Suprapubic skin (tissue), 4 donors: Measurements from ENCODE around the gene YPEL2. TPM values are rescaled to one million over a fixed set of nuclear protein-coding genes. Genes with fewer than 3 reads are reported as not detected.
"Not testable (repeated sequence)": the region's sequence is repeated elsewhere in the genome, so short reads cannot be mapped to it uniquely, and the experiment has no call there.

Source experiments
- DNase-seq, 2 donors: peaks; one replicate each; pipeline ENCODE4 v3.0.0-alpha.2; 2019; ENCODE audit warnings: low spot score in 2 of 2
- H3K27ac ChIP-seq: fragments of 200-600 bp; sonication (generic); one replicate; pipeline ENCODE4 v1.5.1; 2019
- H3K27me3 ChIP-seq: fragments of 200-600 bp; sonication (generic); one replicate; pipeline ENCODE4 v1.5.1; 2019
- H3K36me3 ChIP-seq: fragments of 200-600 bp; sonication (generic); one replicate; pipeline ENCODE4 v1.5.1; 2019
- H3K4me1 ChIP-seq: fragments of 200-600 bp; sonication (generic); one replicate; pipeline ENCODE4 v1.5.1; 2019
- H3K4me3 ChIP-seq: fragments of 200-600 bp; sonication (generic); one replicate; pipeline ENCODE4 v1.5.1; 2019; ENCODE audit warnings: mild to moderate bottlenecking
- H3K9me3 ChIP-seq: fragments of 200-600 bp; sonication (generic); one replicate; pipeline ENCODE4 v1.5.1; 2019
- EP300 ChIP-seq: sonication (generic); formaldehyde crosslinking; IDR thresholded peaks from one replicate; pipeline ENCODE4 v1.6.1; 2017; ENCODE audit warnings: antibody characterized with exemption
- POLR2A ChIP-seq, 2 donors: fragments of 450-650 bp; IDR thresholded peaks; one replicate each; pipeline ENCODE4 v1.6.1; 2017; ENCODE audit warnings: antibody characterized with exemption in 2 of 2, mild to moderate bottlenecking in 2 of 2, moderate library complexity in 2 of 2
- POLR2AphosphoS5 ChIP-seq, 3 donors: sonication (generic); formaldehyde crosslinking; IDR thresholded peaks; one replicate each; pipeline ENCODE4 v1.6.1; 2017; ENCODE audit warnings: antibody characterized with exemption in 3 of 3
- WGBS: methylation state at CpG from one replicate; pipeline ENCODE4 v1.1.5; 2018; 5-methylcytosine and 5-hydroxymethylcytosine counted together
- total RNA-seq, 4 donors: library from RNA; depleted of rRNA; stranded (reverse); fragments of >200 nt; gene quantifications; one replicate each; pipeline ENCODE4 v1.1.0, GENCODE V29; 2016
- TF ChIP-seq, protein P1 (sequence below), 2 donors: fragments of 200-600 bp in 1 of 2; fragments of 450-650 bp in 1 of 2; sonication (generic) in 1 of 2; IDR thresholded peaks; one replicate each; pipeline ENCODE4 v1.5.1; 2016 to 2019; ENCODE audit warnings: antibody characterized with exemption in 2 of 2, mild to moderate bottlenecking in 1 of 2, moderate library complexity in 1 of 2

YPEL2 gene
- total RNA-seq, 4 donors from 2014 or later: 16.7 to 33.6 (median 21.3) TPM

DNA sequence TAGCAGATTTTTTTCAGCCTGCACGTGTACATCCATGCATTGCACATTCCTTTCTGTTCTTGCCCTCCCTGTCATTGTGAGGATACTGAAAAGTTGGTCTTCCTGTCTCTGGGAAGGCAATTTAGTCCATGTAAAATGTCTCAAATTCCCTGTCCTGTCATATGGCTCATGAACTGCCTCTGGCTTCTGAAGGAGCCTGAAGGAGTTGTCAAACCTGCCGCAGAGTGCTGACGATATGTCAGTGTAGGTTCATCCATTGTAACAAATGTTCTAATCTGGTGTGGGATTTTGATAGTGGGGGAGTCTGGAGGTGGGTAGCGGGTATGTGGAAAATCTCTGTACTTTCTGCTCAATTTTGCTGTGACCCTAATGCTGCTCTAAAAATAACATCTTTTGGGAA is 59.6 kb downstream of the YPEL2 start:
- H3K27ac ChIP-seq: no peak overlapping the region
- no peaks in the 10 kb centered on the region for H3K4me1 ChIP-seq
- no peaks in the 10 kb centered on the region for H3K9me3 ChIP-seq
- WGBS: 88% methylated on average over 4 of the region's 4 CpGs
- H3K27me3 ChIP-seq: no peaks in the 10 kb centered on the region
- H3K36me3 ChIP-seq: peaks cover 61% of the 10 kb centered on the region
- no peak for TF ChIP-seq POLR2AphosphoS5 (IDR thresholded peaks at IDR 0.05)
- TF ChIP-seq, protein P1, sequence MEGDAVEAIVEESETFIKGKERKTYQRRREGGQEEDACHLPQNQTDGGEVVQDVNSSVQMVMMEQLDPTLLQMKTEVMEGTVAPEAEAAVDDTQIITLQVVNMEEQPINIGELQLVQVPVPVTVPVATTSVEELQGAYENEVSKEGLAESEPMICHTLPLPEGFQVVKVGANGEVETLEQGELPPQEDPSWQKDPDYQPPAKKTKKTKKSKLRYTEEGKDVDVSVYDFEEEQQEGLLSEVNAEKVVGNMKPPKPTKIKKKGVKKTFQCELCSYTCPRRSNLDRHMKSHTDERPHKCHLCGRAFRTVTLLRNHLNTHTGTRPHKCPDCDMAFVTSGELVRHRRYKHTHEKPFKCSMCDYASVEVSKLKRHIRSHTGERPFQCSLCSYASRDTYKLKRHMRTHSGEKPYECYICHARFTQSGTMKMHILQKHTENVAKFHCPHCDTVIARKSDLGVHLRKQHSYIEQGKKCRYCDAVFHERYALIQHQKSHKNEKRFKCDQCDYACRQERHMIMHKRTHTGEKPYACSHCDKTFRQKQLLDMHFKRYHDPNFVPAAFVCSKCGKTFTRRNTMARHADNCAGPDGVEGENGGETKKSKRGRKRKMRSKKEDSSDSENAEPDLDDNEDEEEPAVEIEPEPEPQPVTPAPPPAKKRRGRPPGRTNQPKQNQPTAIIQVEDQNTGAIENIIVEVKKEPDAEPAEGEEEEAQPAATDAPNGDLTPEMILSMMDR (IDR thresholded peaks at IDR 0.05): no peak
- DNase-seq: no peak
- H3K4me3 ChIP-seq: no peak overlapping the region

DNA sequence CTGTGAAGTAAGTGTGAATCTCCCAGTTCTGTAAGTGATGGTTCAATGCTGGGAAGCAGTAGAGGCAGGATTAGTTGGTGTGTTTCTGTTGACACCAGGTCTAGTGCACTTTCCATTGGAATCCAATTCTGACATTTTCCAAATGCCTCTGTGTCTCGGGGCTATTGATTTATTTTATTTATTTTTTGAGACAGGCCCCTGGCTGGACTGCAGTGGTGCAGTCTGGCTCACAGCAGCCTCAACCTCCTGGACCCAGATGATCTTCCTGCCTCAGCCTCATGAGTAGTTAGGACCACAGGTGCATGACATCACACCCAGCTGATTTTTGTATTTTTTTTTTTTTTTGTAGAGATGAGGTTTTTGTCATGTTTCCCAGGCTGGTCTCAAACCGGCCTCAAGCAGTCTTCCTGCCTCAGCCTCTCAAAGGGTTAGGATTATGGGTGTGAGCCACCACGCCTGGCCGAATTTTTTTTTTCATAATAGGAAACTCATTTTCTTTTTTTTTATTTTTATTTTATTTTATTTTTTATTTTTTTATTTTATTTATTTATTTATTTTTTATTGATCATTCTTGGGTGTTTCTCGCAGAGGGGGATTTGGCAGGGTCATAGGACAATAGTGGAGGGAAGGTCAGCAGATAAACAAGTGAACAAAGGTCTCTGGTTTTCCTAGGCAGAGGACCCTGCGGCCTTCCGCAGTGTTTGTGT is 61.7 kb downstream of the YPEL2 start:
- WGBS: 87% methylated on average over 5 of the region's 7 CpGs
- TF ChIP-seq POLR2A (IDR thresholded peaks at IDR 0.05) (no peak), EP300 (no peak), POLR2AphosphoS5 (IDR thresholded peaks at IDR 0.05) (no peak)
- TF ChIP-seq, protein P1 (IDR thresholded peaks at IDR 0.05): no peak
- no peaks in the 10 kb centered on the region for H3K9me3 ChIP-seq
- DNase-seq: no peak
- H3K36me3 ChIP-seq: peaks cover 81% of the 10 kb centered on the region
- no peaks in the 10 kb centered on the region for H3K27me3 ChIP-seq
- H3K27ac ChIP-seq: no peak overlapping the region
- H3K4me3 ChIP-seq: no peak overlapping the region
- no peaks in the 10 kb centered on the region for H3K4me1 ChIP-seq

DNA sequence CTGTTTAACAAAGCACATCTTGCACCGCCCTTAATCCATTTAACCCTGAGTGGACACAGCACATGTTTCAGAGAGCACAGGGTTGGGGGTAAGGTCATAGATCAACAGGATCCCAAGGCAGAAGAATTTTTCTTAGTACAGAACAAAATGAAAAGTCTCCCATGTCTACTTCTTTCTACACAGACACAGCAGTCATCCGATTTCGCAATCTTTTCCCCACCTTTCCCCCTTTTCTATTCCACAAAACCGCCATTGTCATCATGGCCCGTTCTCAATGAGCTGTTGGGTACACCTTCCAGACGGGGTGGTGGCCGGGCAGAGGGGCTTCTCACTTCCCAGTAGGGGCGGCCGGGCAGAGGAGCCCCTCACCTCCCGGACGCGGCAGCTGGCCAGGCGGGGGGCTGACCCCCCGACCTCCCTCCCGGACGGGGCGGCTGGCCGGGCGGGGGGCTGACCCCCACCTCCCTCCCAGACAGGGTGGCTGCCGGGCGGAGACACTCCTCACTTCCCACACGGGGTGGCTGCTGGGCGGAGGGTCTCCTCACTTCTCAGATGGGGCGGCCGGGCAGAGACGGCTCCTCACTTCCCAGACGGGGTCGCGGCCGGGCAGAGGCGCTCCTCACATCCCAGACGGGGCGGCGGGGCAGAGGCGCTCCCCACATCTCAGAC is 62.4 kb downstream of the YPEL2 start:
- DNase-seq, H3K27me3 ChIP-seq, H3K4me3 ChIP-seq, H3K9me3 ChIP-seq, H3K4me1 ChIP-seq, H3K27ac ChIP-seq: not testable (repeated sequence)
- 98% methylated on average over 16 of the region's 35 CpGs for WGBS
- peaks cover 86% of the 10 kb centered on the region for H3K36me3 ChIP-seq

DNA sequence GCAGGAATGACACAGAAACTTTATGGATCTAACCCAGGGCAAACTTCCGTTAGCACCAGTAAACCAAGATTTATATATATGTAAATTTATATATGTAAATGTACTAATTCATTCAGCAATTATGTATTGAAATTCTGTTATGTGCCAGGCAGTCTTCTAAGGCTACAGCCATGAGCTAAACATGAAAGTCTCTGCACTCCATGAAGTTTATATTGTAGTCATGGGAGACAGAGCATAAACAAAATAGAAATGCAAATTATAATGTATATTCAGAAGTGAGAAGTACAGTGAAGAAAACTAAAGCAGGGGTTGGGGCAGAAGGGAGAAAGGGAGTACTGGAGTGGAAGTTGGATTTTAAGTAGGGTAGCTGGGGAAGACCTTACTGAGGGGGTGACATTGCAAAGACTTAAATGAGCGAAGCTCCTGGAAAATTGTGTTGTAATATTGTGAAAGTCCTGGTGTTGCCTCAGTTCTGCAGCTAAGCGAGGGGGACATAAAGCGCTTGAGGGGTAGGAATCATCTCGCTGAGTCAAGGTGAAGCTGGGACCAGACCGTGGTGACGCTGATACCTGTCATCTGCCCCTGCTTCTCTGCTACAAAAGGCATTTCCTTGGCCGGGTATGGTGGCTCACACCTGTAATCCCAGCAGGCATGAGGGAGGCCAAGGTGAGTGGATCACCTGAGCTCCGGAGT is 64.8 kb downstream of the YPEL2 start:
- 92% methylated on average over 9 of the region's 9 CpGs for WGBS
- H3K4me1 ChIP-seq: no peaks in the 10 kb centered on the region
- H3K27me3 ChIP-seq: no peaks in the 10 kb centered on the region
- TF ChIP-seq POLR2AphosphoS5 (IDR thresholded peaks at IDR 0.05) (no peak), EP300 (no peak), POLR2A (IDR thresholded peaks at IDR 0.05) (no peak)
- TF ChIP-seq, protein P1 (IDR thresholded peaks at IDR 0.05): no peak
- no peak overlapping the region for H3K27ac ChIP-seq
- H3K9me3 ChIP-seq: no peaks in the 10 kb centered on the region
- DNase-seq: no peak
- peaks cover 75% of the 10 kb centered on the region for H3K36me3 ChIP-seq
- no peak overlapping the region for H3K4me3 ChIP-seq

DNA sequence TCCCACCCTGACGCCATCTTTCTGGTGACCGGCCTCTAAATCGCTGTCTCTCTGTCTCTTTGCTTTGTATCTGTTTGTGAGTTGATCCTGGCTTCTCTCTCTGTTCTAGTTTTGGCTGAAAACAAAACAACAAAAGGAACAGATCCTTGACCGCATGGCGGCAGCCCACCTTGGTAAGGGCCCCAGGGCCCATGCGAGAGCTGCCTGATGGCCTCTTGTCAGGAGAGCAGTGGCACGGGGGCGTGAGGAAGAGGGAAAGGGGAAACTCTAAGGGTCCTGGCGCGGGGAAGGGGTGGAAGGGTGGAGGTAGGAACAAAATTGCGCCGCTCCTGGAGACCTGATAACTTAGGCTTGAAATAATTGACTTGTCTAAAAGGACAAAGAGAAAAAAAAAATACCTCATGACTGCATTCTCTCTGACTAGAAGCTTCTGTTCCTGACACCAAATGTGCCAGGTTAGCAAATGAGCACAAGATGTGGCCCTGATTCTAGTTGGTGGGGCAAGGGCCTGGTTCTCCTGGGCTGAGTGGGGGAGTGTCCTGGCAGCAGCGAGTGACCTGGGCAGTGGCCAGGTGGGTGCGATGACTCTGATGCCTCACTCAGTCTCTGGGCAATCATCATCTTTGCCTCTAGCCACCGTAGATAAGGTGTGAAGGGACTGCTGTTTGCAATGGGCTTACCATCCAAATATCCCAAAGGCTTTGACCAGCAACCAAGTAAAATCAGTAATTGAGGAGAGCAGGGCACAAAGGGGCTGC is 66.0 kb downstream of the YPEL2 start:
- TF ChIP-seq, protein P1 (IDR thresholded peaks at IDR 0.05): no peak
- no peak for TF ChIP-seq EP300
- H3K4me3 ChIP-seq: no peak overlapping the region
- no peak overlapping the region for H3K27ac ChIP-seq
- H3K4me1 ChIP-seq: no peaks in the 10 kb centered on the region
- DNase-seq: no peak
- WGBS: 95% methylated on average over 15 of the region's 15 CpGs
- H3K27me3 ChIP-seq: no peaks in the 10 kb centered on the region
- peaks cover 70% of the 10 kb centered on the region for H3K36me3 ChIP-seq
- H3K9me3 ChIP-seq: no peaks in the 10 kb centered on the region
